HPDE6-E6E7 (cell line): ENCODE measurements around the gene ERN1.
"Not testable (repeated sequence)": the region's sequence is repeated elsewhere in the genome, so short reads cannot be mapped to it uniquely, and the experiment has no call there.

ENCODE experiments used
- DNase-seq: peaks from one replicate; pipeline ENCODE4 v3.0.0; 2011; ENCODE audit warnings: missing footprints; ENCODE audit errors: extremely low spot score

ERN1 gene

DNA sequence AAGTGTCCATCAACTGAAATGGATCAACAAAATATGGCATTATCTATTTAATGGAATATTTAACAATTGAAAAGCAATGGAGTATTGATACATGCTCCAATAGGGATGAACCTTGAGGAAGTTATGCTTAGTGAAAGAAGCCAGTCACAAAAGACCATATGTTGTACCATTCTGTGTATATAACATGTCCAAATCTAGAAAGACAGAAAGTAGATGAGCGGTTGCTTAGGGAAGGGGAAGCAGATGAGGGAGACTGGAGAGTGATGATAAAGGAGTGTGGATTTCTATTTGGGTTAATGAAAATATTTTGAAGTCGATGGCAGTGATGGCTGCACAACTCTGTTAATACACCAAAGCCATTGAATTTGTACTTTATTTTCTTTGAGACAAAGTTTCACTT is 8.5 kb upstream of the ERN1 start:
- no peak for DNase-seq

DNA sequence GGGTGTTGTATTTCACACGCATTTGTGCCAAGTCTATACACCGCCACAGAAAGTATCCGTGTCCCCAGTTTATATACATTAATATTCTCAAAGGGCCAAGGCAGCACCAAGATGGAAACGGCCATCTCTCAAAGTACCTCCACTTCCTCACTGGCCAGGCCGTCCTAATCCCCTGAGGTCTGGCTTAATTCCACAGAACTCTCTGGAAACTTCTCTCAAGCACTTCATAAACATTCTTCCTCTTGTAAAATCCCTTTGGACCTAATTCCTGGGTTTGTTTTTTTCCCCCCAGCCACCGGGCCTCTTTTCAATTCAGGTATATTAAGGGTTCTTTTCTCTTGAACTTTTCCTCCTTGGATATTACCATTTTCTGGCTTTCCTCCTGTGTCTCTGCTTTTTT is 5.1 kb upstream of the ERN1 start:
- DNase-seq = no peak

DNA sequence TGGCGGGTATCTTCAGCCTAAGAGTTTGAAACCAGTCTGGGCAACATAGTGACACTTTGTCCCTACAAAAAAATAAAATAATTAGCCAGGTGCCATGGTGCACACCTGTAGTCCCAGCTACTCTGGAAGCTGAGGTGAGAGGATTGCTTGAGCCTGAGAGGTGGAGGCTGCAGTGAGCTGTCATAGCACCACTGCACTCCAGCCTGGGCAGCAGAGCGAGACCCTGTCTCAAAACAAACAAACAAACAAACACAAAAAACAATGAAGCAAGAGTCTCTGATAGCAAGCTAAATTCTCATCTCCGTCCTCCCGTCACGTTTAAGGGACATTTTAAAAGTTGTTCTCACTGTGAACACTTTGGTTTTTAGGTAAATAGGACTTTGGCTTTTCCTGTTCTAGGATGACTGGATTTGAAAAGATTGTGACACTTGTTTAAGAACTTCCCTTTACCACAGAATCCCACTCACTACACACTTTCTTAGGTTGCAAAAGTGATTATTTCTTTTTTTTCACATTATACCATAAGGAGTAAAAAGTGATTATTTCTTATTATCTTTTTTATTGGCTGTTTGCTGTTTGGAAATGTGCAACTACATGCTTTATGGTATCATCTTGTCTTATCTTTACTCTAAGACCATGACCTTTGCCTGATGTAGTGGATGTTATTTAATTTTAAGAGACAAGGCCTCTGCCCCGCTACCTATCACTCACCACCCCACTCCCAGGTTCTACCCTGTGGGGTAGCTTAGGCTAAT is 4.4 kb upstream of the ERN1 start:
- DNase-seq = no peak

DNA sequence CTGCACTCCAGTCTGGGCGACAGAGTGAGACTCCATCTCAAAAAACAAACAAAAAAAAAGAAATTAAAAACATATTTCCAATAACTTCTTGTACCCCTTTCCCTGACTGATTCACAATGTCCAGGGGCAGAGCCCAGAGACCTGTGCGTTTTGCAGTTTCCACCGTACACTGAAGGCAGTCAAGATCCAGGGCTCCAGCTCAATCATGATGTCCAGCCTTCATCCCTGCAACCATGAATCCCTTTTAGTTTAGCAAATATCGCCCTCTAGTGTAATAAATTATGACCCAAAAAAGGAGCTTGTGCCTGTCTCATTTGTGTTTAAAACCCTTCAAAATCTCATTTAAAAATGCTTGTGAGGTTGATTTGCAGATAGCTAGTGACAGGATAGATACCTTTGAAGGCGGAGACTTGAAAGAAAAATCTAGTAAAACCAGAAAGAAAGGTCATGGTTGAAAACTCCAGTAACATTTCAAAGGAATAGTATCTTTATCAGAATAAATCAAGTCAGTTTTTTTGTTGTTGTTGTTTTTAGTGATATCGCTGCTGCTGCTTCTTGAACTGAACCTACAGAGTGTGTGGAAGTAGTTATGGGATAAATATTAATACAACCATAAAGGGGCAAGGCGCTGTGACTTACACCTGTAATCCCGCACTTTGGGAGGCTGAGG is 3.7 kb upstream of the ERN1 start:
- no peak for DNase-seq

DNA sequence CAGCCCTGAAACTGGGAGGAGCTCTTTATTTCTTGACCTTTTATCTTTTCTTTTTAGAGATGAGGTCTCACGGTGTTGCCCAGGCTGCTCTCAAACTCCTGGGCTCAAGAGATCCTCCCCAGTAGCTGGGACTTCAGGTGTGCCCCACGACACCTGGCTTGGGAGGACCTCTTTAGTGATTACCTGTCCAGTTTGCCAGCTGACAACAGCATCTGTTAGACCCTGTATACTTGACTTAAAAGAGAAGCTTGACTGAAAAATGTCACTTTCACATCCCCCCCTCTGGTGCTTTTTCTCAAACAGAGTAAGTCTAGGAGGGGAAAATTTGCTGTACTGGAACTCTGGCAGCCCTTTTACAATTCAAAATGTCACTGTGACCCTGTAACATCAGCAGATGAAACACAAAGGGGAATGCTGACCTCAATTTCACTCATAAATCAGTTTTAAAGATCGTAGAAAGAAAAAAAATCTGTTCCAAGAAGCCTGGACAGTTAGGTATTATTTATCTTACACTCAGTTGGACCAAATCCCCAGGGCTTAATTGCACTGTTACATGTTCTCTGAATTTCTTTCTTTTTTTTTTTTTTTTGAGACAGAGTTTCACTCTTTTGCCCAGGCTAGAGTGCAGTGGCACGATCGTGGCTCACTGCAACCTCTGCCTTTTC is 1.8 kb upstream of the ERN1 start:
- no peak for DNase-seq

DNA sequence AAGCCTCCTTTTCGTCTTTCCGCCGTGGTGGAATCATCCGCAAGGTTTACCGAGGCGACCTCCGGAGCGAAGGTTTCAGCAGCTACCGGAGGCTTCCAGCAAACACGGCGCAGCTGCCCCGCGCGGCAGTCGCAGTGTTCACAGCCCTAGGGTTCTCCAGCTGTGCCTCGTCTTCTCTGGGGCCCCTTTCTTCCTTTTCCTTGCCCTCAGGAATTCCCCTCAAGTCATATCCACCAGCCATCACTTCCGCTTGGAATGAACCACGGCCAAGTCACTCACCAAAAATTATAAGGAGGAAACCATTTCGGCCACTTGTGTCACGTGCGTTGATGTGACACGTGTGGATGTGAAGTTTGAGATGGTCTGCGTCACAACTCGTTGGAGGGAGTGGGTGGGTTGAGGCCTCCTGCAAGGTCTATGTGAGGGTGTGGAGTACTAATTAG is 636 bp upstream of the ERN1 start:
- DNase-seq = no peak

DNA sequence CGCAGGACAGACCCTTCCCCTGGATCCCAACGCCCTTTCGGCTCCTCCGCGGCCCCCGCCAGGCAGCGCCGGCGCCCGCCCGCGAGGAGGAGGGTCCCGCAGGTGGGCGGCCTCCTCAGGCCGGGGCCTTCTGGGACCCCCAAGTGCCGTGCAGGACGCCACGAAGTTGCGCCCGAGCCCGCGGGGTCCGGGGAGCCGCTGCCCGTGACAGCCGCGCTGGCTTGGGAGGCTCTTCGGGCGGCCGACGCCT is 504 bp downstream of the ERN1 start:
- DNase-seq = no peak

DNA sequence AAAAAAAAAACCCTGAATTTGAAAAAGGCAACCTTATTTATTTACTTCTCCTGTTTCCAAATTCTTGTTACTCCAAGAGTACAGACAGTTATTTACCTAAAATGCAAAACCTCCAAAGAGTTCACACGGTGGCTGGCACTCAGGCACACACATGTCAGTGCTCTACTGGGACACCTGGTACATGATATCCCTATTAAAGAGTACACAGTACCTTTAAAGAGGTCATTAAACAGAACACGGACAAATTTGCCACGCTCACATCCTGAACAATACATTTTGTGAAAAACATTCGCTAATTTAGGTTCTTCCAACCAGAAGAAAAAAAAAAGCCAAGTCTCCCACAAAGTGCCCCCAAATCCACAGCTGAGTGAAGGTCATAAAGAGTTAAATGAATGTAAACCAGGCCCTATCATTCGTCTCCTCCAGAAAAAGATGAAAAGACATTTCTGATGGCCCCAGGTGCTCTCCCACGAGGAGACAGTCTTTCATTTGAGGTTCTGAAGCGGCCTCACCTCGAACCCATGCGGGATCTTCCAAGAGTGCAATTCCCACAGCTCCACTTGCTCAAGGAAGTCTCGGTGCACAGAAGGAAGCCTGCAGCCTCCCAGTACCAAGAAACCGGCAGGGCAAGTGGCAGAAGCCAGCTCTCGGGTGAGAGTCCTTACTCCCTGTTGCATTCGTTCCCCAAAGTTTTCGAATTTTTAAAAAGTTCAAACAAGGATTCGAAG is 993 bp downstream of the ERN1 start:
- no peak for DNase-seq

DNA sequence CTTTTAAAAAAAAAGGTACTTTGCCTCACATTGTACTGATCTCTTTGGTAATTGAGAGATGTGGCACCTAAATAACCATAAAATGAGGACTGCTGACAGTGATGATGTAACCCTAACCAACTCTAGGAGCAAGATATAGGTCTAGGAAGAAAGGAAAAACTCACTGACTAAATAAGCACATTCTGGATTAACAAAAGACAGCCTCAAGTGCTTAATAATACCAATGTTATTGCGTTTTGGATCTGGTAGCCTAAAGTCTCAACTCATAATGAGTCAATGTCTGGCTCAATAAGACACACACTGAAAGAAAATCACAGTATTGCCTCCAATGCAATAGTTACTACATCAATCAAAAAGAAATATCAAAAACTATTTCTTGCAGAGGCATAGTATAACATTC is 3.0 kb downstream of the ERN1 start:
- no peak for DNase-seq

DNA sequence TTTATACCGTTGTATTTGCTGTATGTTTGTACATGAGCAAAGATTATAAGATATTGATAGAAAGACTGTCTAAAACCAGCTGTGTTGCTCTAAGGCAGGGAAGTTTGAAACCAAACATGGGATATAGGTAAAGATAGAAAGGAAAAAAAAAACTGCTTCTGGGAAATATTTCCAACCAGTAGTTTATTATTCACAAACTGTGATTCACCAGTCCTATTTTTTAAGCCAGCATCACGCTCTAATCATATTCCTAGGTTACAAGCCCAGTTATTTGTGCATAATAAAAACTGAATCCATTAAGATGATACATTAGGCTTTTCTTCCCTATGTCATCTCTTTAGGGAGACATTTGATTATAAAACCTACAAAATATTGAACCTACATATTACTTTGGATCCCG is 4.0 kb downstream of the ERN1 start:
- DNase-seq = no peak

DNA sequence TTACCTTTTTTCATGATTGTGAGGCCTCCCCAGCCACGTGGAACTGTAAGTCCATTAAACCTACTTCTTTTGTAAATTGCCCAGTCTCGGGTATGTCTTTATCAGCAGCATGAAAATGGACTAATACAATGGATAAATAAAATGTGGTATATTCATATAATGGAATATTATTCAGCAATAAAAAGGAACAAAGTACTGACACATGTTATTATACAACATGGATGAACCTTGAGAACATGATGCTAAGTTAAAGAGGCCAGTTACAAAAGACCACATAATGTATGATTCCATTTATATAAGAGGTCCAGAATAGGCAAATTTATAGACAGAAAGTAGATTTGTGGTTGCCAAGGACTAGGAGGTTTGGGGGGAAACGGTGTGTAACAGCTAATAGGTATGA is 5.3 kb downstream of the ERN1 start:
- DNase-seq = no peak

DNA sequence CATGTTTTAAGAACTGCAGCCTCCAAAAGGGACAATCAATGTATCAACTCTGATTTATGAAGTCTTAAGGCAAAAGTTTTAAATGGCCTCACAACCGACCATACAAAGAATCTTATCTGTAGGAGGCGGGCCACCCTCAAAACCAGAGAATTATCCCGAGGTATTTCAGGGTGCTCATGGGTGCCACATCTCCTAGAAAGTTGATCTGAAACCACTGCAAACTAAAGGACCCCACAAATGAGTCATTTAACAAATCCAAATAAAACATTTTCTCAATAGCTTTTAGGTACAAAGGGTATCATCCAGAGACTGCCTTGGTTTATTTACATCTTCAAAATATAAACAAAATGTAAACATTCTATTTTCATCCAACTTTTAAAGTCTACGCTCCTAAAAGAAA is 6.8 kb downstream of the ERN1 start:
- DNase-seq = no peak

DNA sequence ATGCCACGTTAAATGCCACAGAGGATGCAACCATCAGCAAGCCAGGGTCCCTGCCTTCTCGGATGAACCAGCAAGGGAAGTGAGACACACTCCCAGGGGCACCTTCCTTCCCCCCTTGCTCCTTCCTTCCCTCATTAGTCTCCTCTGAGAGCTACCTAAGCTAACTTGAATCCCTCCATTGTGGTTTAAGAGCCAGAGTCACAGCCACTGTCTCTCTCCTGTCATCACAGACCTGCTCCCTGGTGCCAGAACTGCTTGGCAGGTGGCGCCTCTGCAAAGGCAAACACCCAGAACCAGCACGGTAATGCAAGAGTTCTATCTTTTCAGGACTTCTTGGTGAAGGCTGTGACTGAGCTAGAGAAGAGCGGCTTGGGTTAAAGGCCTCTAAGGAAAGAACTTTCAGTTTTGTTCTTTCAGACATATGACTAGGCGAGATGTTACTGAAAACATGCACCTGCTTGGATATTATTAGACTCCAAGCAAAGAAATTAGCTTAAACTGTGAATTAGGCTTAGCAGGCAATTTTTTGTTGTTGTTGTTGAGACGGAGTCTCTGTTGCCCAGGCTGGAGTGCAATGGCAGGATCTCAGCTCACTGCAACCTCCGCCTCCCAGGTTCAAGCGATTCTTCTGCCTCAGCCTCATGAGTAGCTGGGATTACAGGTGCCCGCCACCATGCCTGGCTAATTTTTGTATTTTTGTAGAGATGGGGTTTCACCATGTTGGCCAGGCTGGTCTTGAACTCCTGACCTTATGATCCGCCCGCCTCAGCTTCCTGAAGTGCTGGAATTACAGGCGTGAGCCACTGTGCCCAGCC is 8.8 kb downstream of the ERN1 start:
- DNase-seq = not testable (repeated sequence)

DNA sequence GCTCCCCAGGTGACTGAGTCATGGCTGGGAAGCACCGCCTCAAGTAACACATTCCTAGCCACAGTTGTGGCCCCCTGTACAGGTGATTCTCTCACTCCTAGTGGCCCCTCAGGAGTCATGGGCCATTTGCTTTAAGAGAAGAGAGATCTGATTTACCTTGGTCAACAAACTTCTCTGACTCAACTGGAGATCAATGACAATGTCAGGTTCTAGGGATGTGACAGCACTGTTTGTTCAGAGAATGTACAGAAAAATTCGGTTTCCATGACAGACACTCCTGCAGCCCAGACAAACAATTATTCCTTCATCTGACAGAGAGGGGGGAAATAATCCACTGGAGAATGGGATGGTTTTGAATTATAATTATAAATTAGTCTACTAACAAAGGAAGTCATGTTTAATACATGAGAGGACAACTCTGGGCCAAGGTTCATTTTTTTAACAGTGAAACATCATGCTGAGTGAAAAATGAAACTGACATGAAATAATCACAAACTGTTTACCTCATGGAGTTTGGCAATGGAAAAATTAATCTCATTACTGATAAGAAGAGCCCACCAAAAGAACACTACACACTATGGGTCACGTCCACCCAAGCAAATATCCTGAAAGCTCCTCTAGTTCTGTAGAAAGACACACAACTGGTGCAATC is 9.7 kb downstream of the ERN1 start:
- DNase-seq = no peak

DNA sequence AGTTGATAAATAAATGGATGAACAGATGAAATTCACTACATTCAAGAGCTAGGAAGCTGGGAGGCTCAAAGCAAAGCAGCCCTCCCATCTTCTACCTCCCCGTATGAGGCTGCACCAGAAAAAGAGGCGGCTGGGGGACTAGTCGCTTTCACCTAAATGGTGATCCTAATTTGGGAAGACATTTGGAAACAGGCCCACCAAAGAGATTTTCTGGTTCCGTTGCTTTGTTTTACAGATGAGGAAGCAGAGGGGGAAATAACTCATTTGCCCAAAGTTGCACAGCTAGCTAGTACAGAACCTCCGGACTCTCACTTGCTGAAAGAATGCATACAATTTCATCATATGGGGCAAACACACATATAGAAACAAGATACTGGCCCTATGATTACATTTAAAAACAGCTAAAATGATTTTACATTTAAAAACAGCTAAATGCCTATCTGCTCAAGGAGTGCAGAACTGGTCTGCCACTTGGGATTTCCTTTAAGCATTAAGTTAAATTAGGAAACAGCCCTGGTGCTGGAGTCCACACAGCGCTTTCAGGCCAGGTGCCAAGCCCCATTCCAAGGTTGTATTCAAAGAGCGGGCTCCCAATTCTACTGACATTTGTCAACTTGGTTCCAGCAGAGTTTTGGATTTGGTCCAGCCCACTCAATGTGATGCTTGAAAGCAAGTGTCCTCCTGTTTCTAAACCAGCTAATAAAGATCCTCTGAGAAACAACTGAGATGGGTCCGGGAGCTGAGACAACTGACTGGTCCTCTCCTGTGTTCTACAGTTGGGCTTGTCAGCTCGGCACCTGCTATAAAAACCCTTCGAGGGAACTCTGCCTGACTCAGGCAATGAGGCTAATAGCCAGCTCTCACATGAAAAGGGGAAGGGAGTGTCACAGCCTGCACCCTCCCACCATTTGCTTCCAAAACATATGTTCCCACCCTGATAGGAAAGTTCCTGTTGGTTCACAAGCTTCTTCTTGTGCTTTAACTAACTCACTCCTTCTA is 11.7 kb downstream of the ERN1 start:
- DNase-seq = no peak

DNA sequence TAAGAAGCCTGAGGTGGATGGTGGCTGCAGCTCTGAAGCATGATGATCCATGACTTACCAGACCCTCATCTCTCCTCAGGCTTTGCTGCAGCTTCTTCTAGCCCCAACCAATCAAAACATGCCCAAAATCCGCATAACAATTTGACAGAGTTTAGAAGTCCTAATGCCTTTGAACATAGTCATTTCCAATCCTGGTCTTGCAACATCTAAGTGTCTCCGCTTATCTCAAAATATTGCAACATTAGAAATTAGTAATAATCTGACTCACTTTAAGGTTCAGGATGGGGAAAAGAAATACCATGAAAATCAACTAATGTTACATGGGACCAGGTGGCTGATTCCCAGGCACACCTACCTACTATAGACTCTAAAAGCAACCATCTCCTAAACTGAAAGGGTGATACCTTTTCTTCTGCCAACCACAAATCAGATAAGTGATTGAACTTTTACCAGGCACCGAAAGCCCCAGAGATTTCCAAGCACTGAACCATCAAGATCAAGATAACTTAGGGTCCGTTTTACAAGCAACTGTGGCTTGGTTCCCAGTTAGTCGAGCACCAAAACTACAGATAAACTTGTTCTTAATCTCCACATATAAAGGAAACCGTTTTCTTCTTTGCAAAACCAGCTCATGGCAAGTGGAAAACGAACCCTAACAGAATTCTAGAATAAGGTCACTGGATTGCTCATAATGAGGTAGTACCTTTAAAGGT is 14.0 kb downstream of the ERN1 start:
- DNase-seq = peak; percentile 61

DNA sequence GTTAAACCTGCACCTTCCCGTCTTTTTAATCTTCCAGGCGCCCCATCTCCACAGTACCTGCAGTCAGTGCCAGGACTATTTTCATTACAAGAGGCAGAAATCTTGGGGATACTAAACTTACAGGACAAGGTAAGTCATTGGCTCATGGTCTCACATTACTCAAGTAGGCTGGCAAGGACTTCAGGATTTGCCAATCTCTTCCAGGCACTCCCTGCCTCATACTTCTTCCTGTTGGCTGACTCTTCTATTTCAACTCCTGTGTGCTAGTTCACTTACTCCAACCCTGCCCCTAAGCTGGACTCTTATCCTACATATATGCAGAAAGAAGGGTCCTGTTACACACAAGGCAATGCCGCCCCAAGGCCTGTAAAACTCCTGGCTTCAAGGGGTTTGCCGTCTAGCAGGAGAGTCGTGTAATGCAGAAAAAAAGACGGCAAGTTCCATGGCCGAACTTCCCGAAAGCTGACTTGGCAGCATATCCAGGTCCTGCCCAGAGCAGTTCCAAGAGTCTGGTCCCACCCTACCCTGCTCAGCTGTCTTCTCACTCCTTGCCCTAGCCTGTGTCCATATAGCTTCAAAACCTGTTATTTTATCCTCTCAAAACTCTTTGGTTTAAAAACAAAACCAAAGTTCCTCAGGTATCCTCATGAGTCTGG is 14.8 kb downstream of the ERN1 start:
- DNase-seq = no peak

DNA sequence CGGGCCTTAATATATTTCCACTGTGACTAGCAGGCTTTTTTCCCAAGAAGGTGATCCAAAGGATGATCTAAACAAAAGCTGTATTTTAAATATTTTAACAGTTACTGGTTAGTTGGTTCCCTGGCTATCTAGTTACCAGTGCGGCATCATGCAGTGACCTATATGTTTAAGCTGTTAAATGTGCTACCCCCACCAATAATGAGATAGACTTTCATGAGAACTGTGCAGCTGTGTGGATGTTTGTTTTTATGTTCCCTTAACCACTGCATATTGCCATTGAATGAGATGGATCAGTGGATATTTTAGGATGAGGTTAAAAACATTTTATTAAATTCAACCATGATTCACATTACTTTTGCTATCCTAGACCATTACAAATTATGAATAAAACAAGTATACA is 16.9 kb downstream of the ERN1 start:
- no peak for DNase-seq

DNA sequence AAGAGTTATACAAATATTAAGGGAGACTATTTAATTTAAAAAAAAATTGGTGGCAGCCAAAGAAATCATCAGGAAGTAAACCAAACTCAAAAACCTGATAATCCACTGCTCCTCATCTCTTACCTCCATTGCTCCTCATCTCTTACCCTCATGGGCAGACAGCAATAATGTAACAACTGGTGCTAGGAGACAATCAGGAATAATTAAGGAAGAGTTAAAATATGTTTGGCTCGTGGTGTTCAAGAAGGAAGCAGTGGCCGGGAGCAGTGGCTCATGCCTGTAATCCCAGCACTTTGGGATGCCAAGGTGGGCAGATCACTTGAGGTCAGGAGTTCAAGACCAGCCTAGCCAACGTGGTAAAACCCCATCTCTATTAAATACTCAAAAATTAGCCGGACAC is 18.1 kb downstream of the ERN1 start:
- no peak for DNase-seq
